Measurements from ENCODE around the gene TOP2B. TPM values are rescaled to one million over a fixed set of nuclear protein-coding genes. Genes with fewer than 3 reads are reported as not detected.

TOP2B gene
- total RNA-seq, 1 experiment from 2014 or later = 181 TPM

- Histone ChIP-seq H3K18ac (ENCODE audit: insufficient read length, low read depth, low read length) (no peak overlapping the region), H3K27me3 (ENCODE audit: insufficient read depth, low read length) (no peaks in the 10 kb centered on the region), H2BK12ac (ENCODE audit: insufficient read length, low read depth, low read length) (no peak overlapping the region), H3K79me2 (ENCODE audit: insufficient read depth, low read length) (no peaks in the 10 kb centered on the region), H2BK5ac (ENCODE audit: insufficient read length, low read length) (no peak overlapping the region), H4K8ac (replicated peaks; ENCODE audit: insufficient read length, low read depth, low read length) (no peak overlapping the region), H2BK120ac (ENCODE audit: low read depth, low read length, poor library complexity, severe bottlenecking) (no peak overlapping the region), H3K23ac (ENCODE audit: insufficient read length, low read depth, low read length) (no peak overlapping the region), H3K27ac (ENCODE audit: insufficient read length, low read depth, low read length) (no peak overlapping the region), H2BK15ac (ENCODE audit: low read depth, low read length) (no peak overlapping the region), H3K79me1 (ENCODE audit: insufficient read depth, low read depth, low read length, poor library complexity, severe bottlenecking) (no peaks in the 10 kb centered on the region), H3K56ac (ENCODE audit: insufficient read length, low read depth, low read length) (no peak overlapping the region), H4K20me1 (ENCODE audit: control insufficient read depth, insufficient read depth, insufficient read length) (no peaks in the 10 kb centered on the region), H3K23me2 (ENCODE audit: insufficient read length, low read depth, low read length, poor library complexity, severe bottlenecking) (no peaks in the 10 kb centered on the region), H3K4me1 (ENCODE audit: insufficient read depth, low read length) (no peaks in the 10 kb centered on the region), H4K91ac (ENCODE audit: insufficient read length, low read depth, low read length) (no peak overlapping the region), H3T11ph (ENCODE audit: low read length) (no peak overlapping the region), H2AFZ (ENCODE audit: low read length) (no peak overlapping the region), H3K14ac (ENCODE audit: insufficient read depth, low read length) (no peak overlapping the region), H3K4me2 (ENCODE audit: insufficient read depth, insufficient read length, low read length) (no peak overlapping the region), H3K4ac (ENCODE audit: low read depth, low read length) (no peak overlapping the region), H2BK20ac (ENCODE audit: low read depth, low read length, poor library complexity, severe bottlenecking) (no peak overlapping the region), H3K9me3 (ENCODE audit: control insufficient read depth, low read depth, low read length) (no peaks in the 10 kb centered on the region), H3K9ac (ENCODE audit: extremely low read depth, insufficient read length, low read length) (no peak overlapping the region), H4K5ac (ENCODE audit: insufficient read length, low read depth, low read length) (no peak overlapping the region), H2AK5ac (ENCODE audit: insufficient read length, low read length) (no peak overlapping the region)
- TF ChIP-seq CTCF (conservative IDR thresholded peaks at IDR 0.05) = peak; percentile 32; the same call in 2 of the 3 replicates
- Mint-ChIP-seq H3K36me3 (ENCODE audit: insufficient read depth in 1 of 3, low read depth in 3 of 3) (peaks cover 0 to 9% (median 3%) of the 10 kb centered on the region in 3 experiments; a peak in 2 of 7 replicates), H3K9me3 (no peaks in the 10 kb centered on the region), H3K27ac (peak overlapping the region in 2 of 3 experiments; percentile 70 to 80; a peak in 2 of 7 replicates), H3K4me3 (no peak overlapping the region), H3K4me1 (peaks cover 14 to 16% of the 10 kb centered on the region in 2 experiments), H3K27me3 (ENCODE audit: low read depth) (no peaks in the 10 kb centered on the region)
- no peak for DNase-seq
- no CpG with 5 or more reads among the region's 3 CpGs for WGBS (ENCODE audit: extremely low coverage, insufficient read length, low lambda C conversion rate)
Observed at GRCh38 chr3:25592510-25592968, 72.2 kb downstream of the TOP2B start.
